ENCODE results near the gene MC4R. TPM values are rescaled to one million over a fixed set of nuclear protein-coding genes. Genes with fewer than 3 reads are reported as not detected.

The MC4R gene
- polyA plus RNA-seq, 12 donors: 0.10 to 0.43 (median 0.21) TPM; not detected in 2

- DNase-seq: no peak
These were observed 43.4 kb downstream of the MC4R start for GRCh38 chr18:60329131-60329530.

DNA sequence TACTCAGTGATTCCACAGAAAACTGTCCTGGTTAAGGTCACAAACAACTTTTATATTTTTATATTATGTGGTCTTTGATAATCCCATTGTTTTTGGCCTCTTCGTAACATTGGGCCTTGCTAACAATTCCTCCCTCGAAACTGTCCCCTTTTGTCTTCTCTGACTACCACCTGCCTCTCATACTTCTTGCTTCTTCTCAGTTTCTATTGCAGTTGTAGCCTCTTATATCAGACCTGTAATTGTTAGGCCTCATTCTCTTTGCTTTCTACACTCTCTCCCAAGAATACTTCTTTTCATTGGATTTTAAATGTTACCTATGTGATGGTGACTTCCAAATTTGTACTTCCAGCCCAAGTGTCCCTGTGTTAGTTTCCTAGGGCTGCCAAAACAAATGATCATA lies 44.7 kb downstream of the MC4R start:
- DNase-seq: no peak

GRCh38 chr18:60322591-60322990 lies 50.0 kb downstream of the MC4R start:
- no peak for DNase-seq
